SH-SY5Y (cell line): ENCODE results near the gene URI1.

ENCODE experiments used
- GATA2 ChIP-seq: IDR thresholded peaks from 2 replicates; pipeline ENCODE4 v1.6.1; 2011; ENCODE audit warnings: mild to moderate bottlenecking, low read depth, low read length
- GATA3 ChIP-seq: IDR thresholded peaks from 2 replicates; pipeline ENCODE4 v1.6.1; 2011; ENCODE audit warnings: low read depth, mild to moderate bottlenecking, low read length, moderate library complexity

GRCh38 chr19:29953352-29954247 is 11.6 kb downstream of the URI1 start:
- TF ChIP-seq GATA2 (no peak), GATA3 (no peak)
